K562 (cell line): Measurements from ENCODE around the gene RDH13. TPM values are rescaled to one million over a fixed set of nuclear protein-coding genes. Genes with fewer than 3 reads are reported as not detected.

Experiments
- CSDE1 ChIP-seq, 2 experiments: fragments of 450-650 bp; IDR thresholded peaks; 2 replicates each; pipeline ENCODE4 v1.6.1; 2016; ENCODE audit warnings: mild to moderate bottlenecking in 1 of 2
- DACH1 ChIP-seq: fragments of 450-650 bp; IDR thresholded peaks from 2 replicates; pipeline ENCODE4 v1.6.1; 2018; ENCODE audit not compliant: partially characterized antibody
- HMG20A ChIP-seq: fragments of 450-650 bp; formaldehyde crosslinking; conservative IDR thresholded peaks from 2 replicates; pipeline ENCODE4 v1.4.0; 2020; ENCODE audit warnings: mild to moderate bottlenecking, mixed read lengths
- HSF4 ChIP-seq: fragments of 250-450 bp; sonication (Bioruptor Pico); IDR thresholded peaks from 2 replicates; pipeline ENCODE4 v2.1.2; 2022; ENCODE audit warnings: mild to moderate bottlenecking, moderate library complexity, borderline replicate concordance
- KLF13 ChIP-seq: fragments of 450-650 bp; IDR thresholded peaks from 2 replicates; pipeline ENCODE4 v1.6.1; 2016; ENCODE audit warnings: missing genetic modification characterization, low read depth, mild to moderate bottlenecking, missing compliant biosample characterization, moderate library complexity, borderline replicate concordance
- MXD1 ChIP-seq: fragments of 250-450 bp; sonication (Bioruptor Pico); IDR thresholded peaks from 2 replicates; pipeline ENCODE4 v1.8.0; 2021; ENCODE audit warnings: borderline replicate concordance, mild to moderate bottlenecking, moderate library complexity; ENCODE audit not compliant: poor library complexity, severe bottlenecking
- NUFIP1 ChIP-seq: fragments of 450-650 bp; IDR thresholded peaks from 2 replicates; pipeline ENCODE4 v1.6.1; 2018; ENCODE audit not compliant: partially characterized antibody
- PHF21A ChIP-seq: fragments of 450-650 bp; IDR thresholded peaks from 2 replicates; pipeline ENCODE4 v1.6.1; 2017; ENCODE audit warnings: low read depth, borderline replicate concordance
- SIN3B ChIP-seq: fragments of 450-650 bp; IDR thresholded peaks from 2 replicates; pipeline ENCODE4 v1.6.1; 2017; ENCODE audit warnings: low read depth, mild to moderate bottlenecking, moderate library complexity
- SNIP1 ChIP-seq: fragments of 450-650 bp; IDR thresholded peaks from 2 replicates; pipeline ENCODE4 v1.7.1; 2017; ENCODE audit warnings: low read depth, mild to moderate bottlenecking
- SRSF1 ChIP-seq: fragments of 200-400 bp; formaldehyde crosslinking; IDR thresholded peaks from 2 replicates; pipeline ENCODE4 v1.6.1; 2017; ENCODE audit warnings: mild to moderate bottlenecking, low read depth, low read length, moderate library complexity
- STAT5A ChIP-seq: IDR thresholded peaks from 2 replicates; pipeline ENCODE4 v1.6.1; 2012; ENCODE audit warnings: low read length, inconsistent platforms, borderline replicate concordance
- STAT5B ChIP-seq: fragments of 250-450 bp; sonication (Bioruptor Pico); IDR thresholded peaks from 2 replicates; pipeline ENCODE4 v1.8.0; 2021; ENCODE audit warnings: mild to moderate bottlenecking, inconsistent platforms
- U2AF2 ChIP-seq: fragments of 200-400 bp; formaldehyde crosslinking; optimal IDR thresholded peaks from 2 replicates; pipeline ENCODE3; 2017; ENCODE audit warnings: low read depth, mild to moderate bottlenecking, low read length
- ZKSCAN8 ChIP-seq: fragments of 200-800 bp; sonication (Bioruptor generic); IDR thresholded peaks from 2 replicates; pipeline ENCODE4 v1.6.1; 2016; ENCODE audit warnings: missing genetic modification characterization, missing compliant biosample characterization
- ZNF12 ChIP-seq: sonication (generic); formaldehyde crosslinking; IDR thresholded peaks from 2 replicates; pipeline ENCODE4 v1.4.0; 2020; ENCODE audit warnings: mild to moderate bottlenecking, missing genetic modification reagents
- ZNF197 ChIP-seq: fragments of 200-800 bp; sonication (Bioruptor generic); IDR thresholded peaks from 2 replicates; pipeline ENCODE4 v1.6.1; 2016; ENCODE audit warnings: low read depth, missing genetic modification characterization, missing compliant biosample characterization
- ZNF311 ChIP-seq: fragments of 250-450 bp; sonication (Bioruptor Pico); IDR thresholded peaks from 2 replicates; pipeline ENCODE4 v1.4.0; 2020; ENCODE audit warnings: mild to moderate bottlenecking, moderate library complexity
- ZNF318 ChIP-seq, 2 experiments: fragments of 450-650 bp; IDR thresholded peaks; 2 replicates each; pipeline ENCODE4 v1.6.1; 2016; ENCODE audit warnings: mild to moderate bottlenecking in 2 of 2, borderline replicate concordance in 1 of 2, low read depth in 1 of 2, moderate library complexity in 1 of 2
- ZNF707 ChIP-seq: fragments of 250-450 bp; sonication (Bioruptor Pico); conservative IDR thresholded peaks from 2 replicates; pipeline ENCODE4 v1.8.0; 2022; ENCODE audit warnings: inconsistent platforms, mild to moderate bottlenecking, moderate library complexity
- ZNF778 ChIP-seq: fragments of 450-650 bp; formaldehyde crosslinking; IDR thresholded peaks from 2 replicates; pipeline ENCODE4 v1.4.0; 2020; ENCODE audit warnings: mild to moderate bottlenecking, moderate library complexity
- polyA plus RNA-seq, 8 experiments: library from polyadenylated mRNA; depleted of rRNA in 4 of 8; stranded (reverse) in 5 of 8; unstranded in 3 of 8; fragments of >200 nt; fragmentation: Nextera tagmentation in 2 of 8; fragmentation: Illumina TruSeq in 1 of 8; extraction: Ambion mirVana in 2 of 8; extraction: Trizol in 1 of 8; gene quantifications; 2 replicates each; pipeline versions ENCODE4 v1.2.1 to v1.2.3, GENCODE V29; 2011 to 2014; ENCODE audit warnings: inconsistent platforms in 1 of 8, missing spikeins in 1 of 8
- total RNA-seq, 7 experiments: library from RNA; depleted of rRNA in 6 of 7; stranded (reverse); fragments of >200 nt in 6 of 7; fragmentation: Illumina TruSeq in 2 of 7; extraction: Trizol in 2 of 7; gene quantifications; 2 replicates each; pipeline versions ENCODE4 v1.2.1 to v1.2.3, GENCODE V29; 2011 to 2021; ENCODE audit warnings: low replicate concordance in 1 of 7

The RDH13 gene
- total and polyA plus RNA-seq, 9 of the 15 experiments (the other 6 are each of a cell fraction or from before 2014, with no cell fraction given), result 7.5 to 70.3 (median 39.5) TPM

GRCh38 chr19:55027472-55028337, 35.2 kb downstream of the RDH13 start (continued):
- TF ChIP-seq ZNF318 (IDR thresholded peaks at IDR 0.05; ENCODE audit: borderline replicate concordance in 1 of 2, low read depth in 1 of 2), result no peak
- TF ChIP-seq ZNF707 (CRISPR knock-in tag), result no peak
- no peak for TF ChIP-seq NUFIP1
- no peak for TF ChIP-seq ZNF311 (CRISPR knock-in tag)
- TF ChIP-seq PHF21A, result no peak
- TF ChIP-seq ZNF12 (CRISPR knock-in tag), result no peak
- no peak for TF ChIP-seq ZKSCAN8
- TF ChIP-seq MXD1 (CRISPR knock-in tag), result no peak
- TF ChIP-seq ZNF778 (CRISPR knock-in tag), result no peak
- no peak for TF ChIP-seq STAT5A
- TF ChIP-seq HSF4 (CRISPR knock-in tag), result no peak
- TF ChIP-seq DACH1, result no peak
- TF ChIP-seq SIN3B, result no peak
- no peak for TF ChIP-seq HMG20A (CRISPR knock-in tag)
- TF ChIP-seq CSDE1 (IDR thresholded peaks at IDR 0.05), result 0 out of 4 replicates have a peak, but pooled peaks of 1 of the 2 experiments have one; percentile 51
- TF ChIP-seq KLF13 (tag), result no peak
- no peak for TF ChIP-seq SNIP1
- no peak for TF ChIP-seq ZNF197 (CRISPR knock-in tag)
- no peak for TF ChIP-seq STAT5B (CRISPR knock-in tag)
- TF ChIP-seq U2AF2, result no peak
- TF ChIP-seq SRSF1, result no peak
